HepG2 (cell line): ENCODE results near the gene WTAP. TPM values are rescaled to one million over a fixed set of nuclear protein-coding genes. Genes with fewer than 3 reads are reported as not detected.

Source experiments
- AKAP8 ChIP-seq: sonication (generic); formaldehyde crosslinking; IDR thresholded peaks from 2 replicates; pipeline ENCODE4 v1.5.1; 2020; ENCODE audit warnings: mild to moderate bottlenecking, missing genetic modification reagents
- EZH2 ChIP-seq: conservative IDR thresholded peaks from 2 replicates; pipeline ENCODE4 v1.6.1; 2012; ENCODE audit warnings: mild to moderate bottlenecking, low read depth, low read length, moderate library complexity
- GZF1 ChIP-seq: sonication (generic); formaldehyde crosslinking; IDR thresholded peaks from 2 replicates; pipeline ENCODE4 v1.5.1; 2020; ENCODE audit warnings: mild to moderate bottlenecking, missing genetic modification reagents
- HMG20A ChIP-seq: IDR thresholded peaks from 2 replicates; pipeline ENCODE4 v1.6.1; 2016; ENCODE audit warnings: borderline replicate concordance
- KAT7 ChIP-seq: IDR thresholded peaks from 2 replicates; pipeline ENCODE4 v1.6.1; 2018; ENCODE audit warnings: borderline replicate concordance, missing compliant biosample characterization
- PAX8 ChIP-seq: sonication (generic); formaldehyde crosslinking; IDR thresholded peaks from 2 replicates; pipeline ENCODE4 v1.8.0; 2022; ENCODE audit warnings: mild to moderate bottlenecking, missing genetic modification reagents, borderline replicate concordance
- SNAI1 ChIP-seq: sonication (generic); formaldehyde crosslinking; IDR thresholded peaks from 2 replicates; pipeline ENCODE4 v1.5.0; 2020; ENCODE audit warnings: mild to moderate bottlenecking, missing genetic modification reagents, borderline replicate concordance
- SPEN ChIP-seq: sonication (generic); formaldehyde crosslinking; IDR thresholded peaks from 2 replicates; pipeline ENCODE4 v1.5.1; 2020; ENCODE audit warnings: low read depth, mild to moderate bottlenecking, missing genetic modification reagents
- XRCC5 ChIP-seq: fragments of 200-400 bp; formaldehyde crosslinking; optimal IDR thresholded peaks from 2 replicates; pipeline ENCODE3; 2017; ENCODE audit warnings: mild to moderate bottlenecking, low read length
- ZC3H4 ChIP-seq: sonication (generic); formaldehyde crosslinking; IDR thresholded peaks from 2 replicates; pipeline ENCODE4 v1.4.0; 2020; ENCODE audit warnings: missing genetic modification reagents, borderline replicate concordance
- ZNF253 ChIP-seq: sonication (generic); formaldehyde crosslinking; IDR thresholded peaks from 2 replicates; pipeline ENCODE4 v1.8.0; 2022; ENCODE audit warnings: mild to moderate bottlenecking, missing genetic modification reagents, borderline replicate concordance
- ZNF256 ChIP-seq: sonication (generic); formaldehyde crosslinking; conservative IDR thresholded peaks from 2 replicates; pipeline ENCODE4 v1.4.0; 2020; ENCODE audit warnings: missing genetic modification reagents
- ZNF501 ChIP-seq: sonication (generic); formaldehyde crosslinking; IDR thresholded peaks from 2 replicates; pipeline ENCODE4 v1.5.1; 2020; ENCODE audit warnings: mild to moderate bottlenecking, moderate library complexity, missing genetic modification reagents
- ZNF644 ChIP-seq: IDR thresholded peaks from 2 replicates; pipeline ENCODE4 v1.6.1; 2016; ENCODE audit warnings: low read depth
- ZNF737 ChIP-seq: sonication (generic); formaldehyde crosslinking; IDR thresholded peaks from 2 replicates; pipeline ENCODE4 v1.5.0; 2020; ENCODE audit warnings: missing genetic modification reagents, mild to moderate bottlenecking, borderline replicate concordance
- polyA plus RNA-seq, 8 experiments: library from polyadenylated mRNA; depleted of rRNA in 3 of 8; stranded (reverse) in 7 of 8; unstranded in 1 of 8; fragments of >200 nt; fragmentation: Illumina TruSeq in 4 of 8; extraction: Trizol in 4 of 8; gene quantifications; 2 replicates each; pipeline versions ENCODE4 v1.2.1 to v1.2.3, GENCODE V29; 2011 to 2016; ENCODE audit warnings: low read depth in 4 of 8, missing spikeins in 1 of 8, mixed read lengths in 1 of 8; ENCODE audit not compliant: insufficient read depth in 1 of 8
- total RNA-seq, 5 experiments: library from RNA; depleted of rRNA; stranded (reverse); fragments of >200 nt; fragmentation: Illumina TruSeq; extraction: Trizol; gene quantifications; 2 replicates each; pipeline ENCODE4 v1.2.3, GENCODE V29; 2016; ENCODE audit warnings: low read depth in 1 of 5
- TF ChIP-seq, protein P1 (sequence below): IDR thresholded peaks from 2 replicates; pipeline ENCODE4 v1.6.1; 2016; ENCODE audit warnings: low read depth, control low read depth
- TF ChIP-seq, protein P2 (sequence below): IDR thresholded peaks from 2 replicates; pipeline ENCODE4 v1.6.1; 2016; ENCODE audit warnings: control low read depth
- TF ChIP-seq, protein P3 (sequence below): sonication (generic); formaldehyde crosslinking; IDR thresholded peaks from 2 replicates; pipeline ENCODE4 v1.5.1; 2020; ENCODE audit warnings: mild to moderate bottlenecking, missing genetic modification reagents
- TF ChIP-seq, protein P4 (sequence below): sonication (generic); formaldehyde crosslinking; IDR thresholded peaks from 2 replicates; pipeline ENCODE4 v1.9.0; 2021; ENCODE audit warnings: missing genetic modification reagents, borderline replicate concordance
- TF ChIP-seq, protein P5 (sequence below): sonication (generic); formaldehyde crosslinking; IDR thresholded peaks from 2 replicates; pipeline ENCODE4 v1.4.0; 2020; ENCODE audit warnings: mild to moderate bottlenecking, missing genetic modification reagents
- TF ChIP-seq, protein P6 (sequence below): sonication (generic); formaldehyde crosslinking; IDR thresholded peaks from 2 replicates; pipeline ENCODE4 v1.4.0; 2020; ENCODE audit warnings: mild to moderate bottlenecking, missing genetic modification reagents

Gene WTAP
- total and polyA plus RNA-seq, 2 of the 13 experiments (the other 11 are each of a cell fraction or from before 2014, with no cell fraction given), result 31.6 to 167 TPM

DNA sequence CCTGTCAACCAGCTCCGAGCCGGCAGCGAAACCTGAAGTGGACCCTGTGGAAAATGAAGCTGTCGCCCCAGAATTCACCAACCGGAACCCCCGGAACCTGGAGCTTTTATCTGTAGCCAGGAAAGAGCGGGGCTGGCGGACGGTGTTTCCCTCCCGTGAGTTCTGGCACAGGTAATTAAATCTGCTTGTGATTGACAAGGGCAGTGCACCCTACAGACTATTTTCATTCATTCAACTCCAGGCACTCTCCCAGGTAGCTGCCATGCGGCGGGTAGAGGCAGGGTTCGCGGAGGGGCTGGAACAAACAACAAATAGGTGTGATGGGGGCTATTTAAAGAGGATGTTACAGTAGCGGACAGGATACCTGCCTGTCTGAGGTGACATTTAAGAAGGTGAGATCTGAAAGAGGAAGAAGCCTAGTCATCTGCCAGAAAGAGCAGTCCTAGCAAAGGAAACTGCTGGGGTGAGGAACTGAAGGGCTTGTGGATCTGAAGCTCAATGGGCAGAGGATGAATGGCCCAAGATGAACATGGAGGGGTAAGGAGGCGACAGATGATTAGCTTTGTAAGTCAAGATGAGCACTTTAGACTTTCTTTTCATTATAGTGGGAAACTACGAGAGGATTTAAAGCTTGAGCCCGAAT lies 63.8 kb downstream of the WTAP start (continued):
- TF ChIP-seq, protein P1, sequence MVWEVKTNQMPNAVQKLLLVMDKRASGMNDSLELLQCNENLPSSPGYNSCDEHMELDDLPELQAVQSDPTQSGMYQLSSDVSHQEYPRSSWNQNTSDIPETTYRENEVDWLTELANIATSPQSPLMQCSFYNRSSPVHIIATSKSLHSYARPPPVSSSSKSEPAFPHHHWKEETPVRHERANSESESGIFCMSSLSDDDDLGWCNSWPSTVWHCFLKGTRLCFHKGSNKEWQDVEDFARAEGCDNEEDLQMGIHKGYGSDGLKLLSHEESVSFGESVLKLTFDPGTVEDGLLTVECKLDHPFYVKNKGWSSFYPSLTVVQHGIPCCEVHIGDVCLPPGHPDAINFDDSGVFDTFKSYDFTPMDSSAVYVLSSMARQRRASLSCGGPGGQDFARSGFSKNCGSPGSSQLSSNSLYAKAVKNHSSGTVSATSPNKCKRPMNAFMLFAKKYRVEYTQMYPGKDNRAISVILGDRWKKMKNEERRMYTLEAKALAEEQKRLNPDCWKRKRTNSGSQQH (CRISPR knock-in tag), result peak; percentile 89
- TF ChIP-seq XRCC5 (no peak), EZH2 (no peak), ZNF644 (CRISPR knock-in tag) (no peak), ZNF256 (CRISPR knock-in tag) (no peak), PAX8 (no peak), ZNF737 (CRISPR knock-in tag) (no peak), ZNF501 (CRISPR knock-in tag) (no peak; the same call in 1 of the 2 replicates), HMG20A (CRISPR knock-in tag) (no peak), AKAP8 (CRISPR knock-in tag) (peak; percentile 66; the same call in 1 of the 2 replicates), ZC3H4 (CRISPR knock-in tag) (no peak), SPEN (CRISPR knock-in tag) (no peak), KAT7 (CRISPR knock-in tag) (no peak), ZNF253 (CRISPR knock-in tag) (no peak), GZF1 (CRISPR knock-in tag) (no peak), SNAI1 (CRISPR knock-in tag) (no peak)
- TF ChIP-seq, protein P2, sequence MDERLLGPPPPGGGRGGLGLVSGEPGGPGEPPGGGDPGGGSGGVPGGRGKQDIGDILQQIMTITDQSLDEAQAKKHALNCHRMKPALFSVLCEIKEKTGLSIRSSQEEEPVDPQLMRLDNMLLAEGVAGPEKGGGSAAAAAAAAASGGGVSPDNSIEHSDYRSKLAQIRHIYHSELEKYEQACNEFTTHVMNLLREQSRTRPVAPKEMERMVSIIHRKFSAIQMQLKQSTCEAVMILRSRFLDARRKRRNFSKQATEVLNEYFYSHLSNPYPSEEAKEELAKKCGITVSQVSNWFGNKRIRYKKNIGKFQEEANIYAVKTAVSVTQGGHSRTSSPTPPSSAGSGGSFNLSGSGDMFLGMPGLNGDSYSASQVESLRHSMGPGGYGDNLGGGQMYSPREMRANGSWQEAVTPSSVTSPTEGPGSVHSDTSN, result 0 out of 2 replicates have a peak, but pooled peaks have one; percentile 39
- TF ChIP-seq, protein P3, sequence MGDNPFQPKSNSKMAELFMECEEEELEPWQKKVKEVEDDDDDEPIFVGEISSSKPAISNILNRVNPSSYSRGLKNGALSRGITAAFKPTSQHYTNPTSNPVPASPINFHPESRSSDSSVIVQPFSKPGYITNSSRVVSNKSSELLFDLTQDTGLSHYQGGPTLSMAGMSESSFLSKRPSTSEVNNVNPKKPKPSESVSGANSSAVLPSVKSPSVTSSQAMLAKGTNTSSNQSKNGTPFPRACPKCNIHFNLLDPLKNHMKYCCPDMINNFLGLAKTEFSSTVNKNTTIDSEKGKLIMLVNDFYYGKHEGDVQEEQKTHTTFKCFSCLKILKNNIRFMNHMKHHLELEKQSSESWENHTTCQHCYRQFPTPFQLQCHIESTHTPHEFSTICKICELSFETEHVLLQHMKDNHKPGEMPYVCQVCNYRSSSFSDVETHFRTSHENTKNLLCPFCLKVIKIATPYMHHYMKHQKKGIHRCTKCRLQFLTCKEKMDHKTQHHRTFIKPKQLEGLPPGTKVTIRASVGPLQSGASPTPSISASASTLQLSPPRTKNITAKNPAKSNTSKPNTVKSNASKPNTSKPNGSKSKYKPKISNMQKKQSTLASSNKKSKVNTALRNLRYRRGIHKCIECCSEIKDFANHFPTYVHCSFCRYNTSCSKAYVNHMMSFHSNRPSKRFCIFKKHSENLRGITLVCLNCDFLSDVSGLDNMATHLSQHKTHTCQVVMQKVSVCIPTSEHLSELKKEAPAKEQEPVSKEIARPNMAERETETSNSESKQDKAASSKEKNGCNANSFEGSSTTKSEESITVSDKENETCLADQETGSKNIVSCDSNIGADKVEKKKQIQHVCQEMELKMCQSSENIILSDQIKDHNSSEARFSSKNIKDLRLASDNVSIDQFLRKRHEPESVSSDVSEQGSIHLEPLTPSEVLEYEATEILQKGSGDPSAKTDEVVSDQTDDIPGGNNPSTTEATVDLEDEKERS (CRISPR knock-in tag), result no peak
- TF ChIP-seq, protein P4, sequence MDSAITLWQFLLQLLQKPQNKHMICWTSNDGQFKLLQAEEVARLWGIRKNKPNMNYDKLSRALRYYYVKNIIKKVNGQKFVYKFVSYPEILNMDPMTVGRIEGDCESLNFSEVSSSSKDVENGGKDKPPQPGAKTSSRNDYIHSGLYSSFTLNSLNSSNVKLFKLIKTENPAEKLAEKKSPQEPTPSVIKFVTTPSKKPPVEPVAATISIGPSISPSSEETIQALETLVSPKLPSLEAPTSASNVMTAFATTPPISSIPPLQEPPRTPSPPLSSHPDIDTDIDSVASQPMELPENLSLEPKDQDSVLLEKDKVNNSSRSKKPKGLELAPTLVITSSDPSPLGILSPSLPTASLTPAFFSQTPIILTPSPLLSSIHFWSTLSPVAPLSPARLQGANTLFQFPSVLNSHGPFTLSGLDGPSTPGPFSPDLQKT (CRISPR knock-in tag), result no peak
- TF ChIP-seq, protein P5, sequence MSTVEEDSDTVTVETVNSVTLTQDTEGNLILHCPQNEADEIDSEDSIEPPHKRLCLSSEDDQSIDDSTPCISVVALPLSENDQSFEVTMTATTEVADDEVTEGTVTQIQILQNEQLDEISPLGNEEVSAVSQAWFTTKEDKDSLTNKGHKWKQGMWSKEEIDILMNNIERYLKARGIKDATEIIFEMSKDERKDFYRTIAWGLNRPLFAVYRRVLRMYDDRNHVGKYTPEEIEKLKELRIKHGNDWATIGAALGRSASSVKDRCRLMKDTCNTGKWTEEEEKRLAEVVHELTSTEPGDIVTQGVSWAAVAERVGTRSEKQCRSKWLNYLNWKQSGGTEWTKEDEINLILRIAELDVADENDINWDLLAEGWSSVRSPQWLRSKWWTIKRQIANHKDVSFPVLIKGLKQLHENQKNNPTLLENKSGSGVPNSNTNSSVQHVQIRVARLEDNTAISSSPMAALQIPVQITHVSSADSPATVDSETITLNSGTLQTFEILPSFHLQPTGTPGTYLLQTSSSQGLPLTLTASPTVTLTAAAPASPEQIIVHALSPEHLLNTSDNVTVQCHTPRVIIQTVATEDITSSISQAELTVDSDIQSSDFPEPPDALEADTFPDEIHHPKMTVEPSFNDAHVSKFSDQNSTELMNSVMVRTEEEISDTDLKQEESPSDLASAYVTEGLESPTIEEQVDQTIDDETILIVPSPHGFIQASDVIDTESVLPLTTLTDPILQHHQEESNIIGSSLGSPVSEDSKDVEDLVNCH (CRISPR knock-in tag), result no peak
- TF ChIP-seq, protein P6, sequence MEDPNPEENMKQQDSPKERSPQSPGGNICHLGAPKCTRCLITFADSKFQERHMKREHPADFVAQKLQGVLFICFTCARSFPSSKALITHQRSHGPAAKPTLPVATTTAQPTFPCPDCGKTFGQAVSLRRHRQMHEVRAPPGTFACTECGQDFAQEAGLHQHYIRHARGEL (CRISPR knock-in tag), result no peak
